Immature natural killer cell (primary cell): ENCODE results near the gene PHETA1. TPM values are rescaled to one million over a fixed set of nuclear protein-coding genes. Genes with fewer than 3 reads are reported as not detected.

Experiments used
- DNase-seq, 3 donors: peaks; one replicate each; pipeline ENCODE4 v3.0.0; 2022; ENCODE audit warnings: mixed read lengths in 1 of 3
- H3K27ac Mint-ChIP-seq, 6 donors: one replicate each; pipeline ENCODE4 v1.8.0; 2020; ENCODE audit warnings: mixed read lengths in 6 of 6, mild to moderate bottlenecking in 5 of 6, inconsistent platforms in 4 of 6, moderate library complexity in 3 of 6
- H3K27me3 Mint-ChIP-seq, 3 donors: one replicate each; pipeline ENCODE4 v1.8.0; 2020 to 2021; ENCODE audit warnings: low read depth in 3 of 3, mild to moderate bottlenecking in 3 of 3, mixed read lengths in 3 of 3, moderate library complexity in 3 of 3, inconsistent platforms in 1 of 3
- H3K36me3 Mint-ChIP-seq, 3 donors: one replicate each; pipeline ENCODE4 v1.8.0; 2020; ENCODE audit warnings: mixed read lengths in 3 of 3, inconsistent platforms in 2 of 3, mild to moderate bottlenecking in 2 of 3
- H3K4me1 Mint-ChIP-seq, 2 donors: one replicate each; pipeline ENCODE4 v1.8.0; 2020; ENCODE audit warnings: inconsistent platforms in 2 of 2, mild to moderate bottlenecking in 2 of 2, mixed read lengths in 2 of 2, moderate library complexity in 1 of 2
- H3K4me3 Mint-ChIP-seq, 5 donors: one replicate each; pipeline ENCODE4 v1.8.0; 2020; ENCODE audit warnings: mild to moderate bottlenecking in 5 of 5, mixed read lengths in 5 of 5, inconsistent platforms in 3 of 5, moderate library complexity in 3 of 5
- H3K9me3 Mint-ChIP-seq, 6 donors: one replicate each; pipeline ENCODE4 v1.8.0; 2020; ENCODE audit warnings: mild to moderate bottlenecking in 6 of 6, mixed read lengths in 6 of 6, inconsistent platforms in 4 of 6, moderate library complexity in 3 of 6
- polyA plus RNA-seq, 3 donors: library from polyadenylated mRNA; unstranded; fragments of 300-500 nt; fragmentation: Illumina TruSeq; gene quantifications; one replicate each; pipeline ENCODE4 v1.2.3, GENCODE V29; 2021

The PHETA1 gene
- polyA plus RNA-seq, 3 donors from 2014 or later: 2.0 to 5.5 (median 2.1) TPM

GRCh38 chr12:111327474-111327873 is 41.4 kb downstream of the PHETA1 start:
- DNase-seq: no peak
- H3K9me3 Mint-ChIP-seq: no peaks in the 10 kb centered on the region
- H3K27ac Mint-ChIP-seq: peak overlapping the region in 2 of 6 donors; percentile 69 to 73
- no peaks in the 10 kb centered on the region for H3K36me3 Mint-ChIP-seq
- H3K4me1 Mint-ChIP-seq: peaks cover 10 to 12% of the 10 kb centered on the region in 2 donors
- H3K27me3 Mint-ChIP-seq: peaks cover 9 to 25% (median 22%) of the 10 kb centered on the region in 3 donors
- H3K4me3 Mint-ChIP-seq: peak overlapping the region in 1 of 5 donors; percentile 25

GRCh38 chr12:111322336-111323250 is 46.3 kb downstream of the PHETA1 start:
- Mint-ChIP-seq H3K36me3 (no peaks in the 10 kb centered on the region), H3K9me3 (no peaks in the 10 kb centered on the region), H3K27ac (peak overlapping the region in 1 of 6 donors; percentile 30), H3K27me3 (peaks cover 13 to 23% (median 14%) of the 10 kb centered on the region in 3 donors), H3K4me3 (no peak overlapping the region), H3K4me1 (peaks cover 10 to 12% of the 10 kb centered on the region in 2 donors)
- DNase-seq: no peak

- Mint-ChIP-seq H3K4me1 (peaks cover under 1 to 1% of the 10 kb centered on the region in 2 donors), H3K9me3 (no peaks in the 10 kb centered on the region), H3K4me3 (no peak overlapping the region), H3K27me3 (peaks cover 8 to 12% (median 10%) of the 10 kb centered on the region in 3 donors), H3K36me3 (no peaks in the 10 kb centered on the region), H3K27ac (no peak overlapping the region)
- no peak for DNase-seq
These were observed 47.6 kb downstream of the PHETA1 start for GRCh38 chr12:111321317-111321716.

GRCh38 chr12:111320258-111321050 is 48.4 kb downstream of the PHETA1 start:
- no peaks in the 10 kb centered on the region for H3K4me1 Mint-ChIP-seq
- H3K27me3 Mint-ChIP-seq: peaks cover 8 to 12% (median 11%) of the 10 kb centered on the region in 3 donors
- H3K27ac Mint-ChIP-seq: no peak overlapping the region
- H3K4me3 Mint-ChIP-seq: no peak overlapping the region
- H3K36me3 Mint-ChIP-seq: no peaks in the 10 kb centered on the region
- H3K9me3 Mint-ChIP-seq: no peaks in the 10 kb centered on the region
- no peak for DNase-seq

GRCh38 chr12:111319600-111320257 is 49.2 kb downstream of the PHETA1 start:
- no peaks in the 10 kb centered on the region for H3K4me1 Mint-ChIP-seq
- H3K27ac Mint-ChIP-seq: no peak overlapping the region
- H3K36me3 Mint-ChIP-seq: no peaks in the 10 kb centered on the region
- peaks cover 5 to 7% (median 5%) of the 10 kb centered on the region in 3 donors for H3K27me3 Mint-ChIP-seq
- no peak for DNase-seq
- H3K4me3 Mint-ChIP-seq: no peak overlapping the region
- H3K9me3 Mint-ChIP-seq: no peaks in the 10 kb centered on the region

GRCh38 chr12:111318450-111318849 is 50.4 kb downstream of the PHETA1 start:
- no peak for DNase-seq
- no peaks in the 10 kb centered on the region for H3K36me3 Mint-ChIP-seq
- H3K27me3 Mint-ChIP-seq: peaks cover under 1 to 10% (median 9%) of the 10 kb centered on the region in 3 donors
- H3K27ac Mint-ChIP-seq: no peak overlapping the region
- H3K9me3 Mint-ChIP-seq: no peaks in the 10 kb centered on the region
- peaks cover 3 to 6% of the 10 kb centered on the region in 2 donors for H3K4me1 Mint-ChIP-seq
- H3K4me3 Mint-ChIP-seq: no peak overlapping the region

- Mint-ChIP-seq H3K27ac (no peak overlapping the region), H3K27me3 (peaks cover 6 to 10% (median 9%) of the 10 kb centered on the region in 3 donors), H3K4me1 (peaks cover 3 to 7% of the 10 kb centered on the region in 2 donors), H3K9me3 (no peaks in the 10 kb centered on the region), H3K4me3 (no peak overlapping the region), H3K36me3 (no peaks in the 10 kb centered on the region)
- no peak for DNase-seq
These were observed 52.2 kb downstream of the PHETA1 start for GRCh38 chr12:111316671-111317070.

GRCh38 chr12:111314953-111315539 is 53.8 kb downstream of the PHETA1 start:
- H3K27ac Mint-ChIP-seq: no peak overlapping the region
- no peaks in the 10 kb centered on the region for H3K9me3 Mint-ChIP-seq
- DNase-seq: no peak
- no peaks in the 10 kb centered on the region for H3K36me3 Mint-ChIP-seq
- H3K4me1 Mint-ChIP-seq: peaks cover 3 to 7% of the 10 kb centered on the region in 2 donors
- no peak overlapping the region for H3K4me3 Mint-ChIP-seq
- peaks cover 6 to 10% (median 9%) of the 10 kb centered on the region in 3 donors for H3K27me3 Mint-ChIP-seq

GRCh38 chr12:111313833-111314259 is 55.0 kb downstream of the PHETA1 start:
- peaks cover 0 to 4% (median 0%) of the 10 kb centered on the region in 6 donors for H3K9me3 Mint-ChIP-seq
- peaks cover 3 to 7% of the 10 kb centered on the region in 2 donors for H3K4me1 Mint-ChIP-seq
- H3K4me3 Mint-ChIP-seq: no peak overlapping the region
- DNase-seq: peak; percentile 46 to 62 (median 59)
- H3K27ac Mint-ChIP-seq: no peak overlapping the region
- H3K36me3 Mint-ChIP-seq: no peaks in the 10 kb centered on the region
- peaks cover 6 to 14% (median 7%) of the 10 kb centered on the region in 3 donors for H3K27me3 Mint-ChIP-seq

GRCh38 chr12:111312708-111313107 is 56.2 kb downstream of the PHETA1 start:
- Mint-ChIP-seq H3K27ac (no peak overlapping the region), H3K9me3 (peaks cover 0 to 4% (median 0%) of the 10 kb centered on the region in 6 donors), H3K27me3 (peaks cover 5 to 14% (median 6%) of the 10 kb centered on the region in 3 donors), H3K36me3 (no peaks in the 10 kb centered on the region), H3K4me3 (no peak overlapping the region), H3K4me1 (peaks cover 3 to 7% of the 10 kb centered on the region in 2 donors)
- DNase-seq: no peak

- Mint-ChIP-seq H3K4me1 (peaks cover 3 to 7% of the 10 kb centered on the region in 2 donors), H3K4me3 (no peak overlapping the region), H3K9me3 (peaks cover 0 to 8% (median 0%) of the 10 kb centered on the region in 6 donors), H3K36me3 (no peaks in the 10 kb centered on the region), H3K27ac (no peak overlapping the region), H3K27me3 (peaks cover 5 to 14% (median 6%) of the 10 kb centered on the region in 3 donors)
- DNase-seq: no peak
These were observed 56.9 kb downstream of the PHETA1 start for GRCh38 chr12:111312016-111312415.

- Mint-ChIP-seq H3K27ac (no peak overlapping the region), H3K4me1 (peaks cover 3 to 7% of the 10 kb centered on the region in 2 donors), H3K36me3 (no peaks in the 10 kb centered on the region)
These were observed 57.9 kb downstream of the PHETA1 start for GRCh38 chr12:111311011-111311410.

More at GRCh38 chr12:111311011-111311410, 57.9 kb downstream of the PHETA1 start:
- no peak for DNase-seq
- Mint-ChIP-seq H3K9me3 (peaks cover 0 to 15% (median 2%) of the 10 kb centered on the region in 6 donors), H3K4me3 (no peak overlapping the region), H3K27me3 (peaks cover 5 to 14% (median 6%) of the 10 kb centered on the region in 3 donors)
